GM21723 (cell line): Measurements from ENCODE around the gene NR4A1.

ENCODE experiments used
- ATAC-seq: cut with Tn5 transposase; IDR thresholded peaks from one replicate; pipeline ENCODE4 v1.9.1; 2021; ENCODE audit warnings: mild to moderate bottlenecking, moderate library complexity; ENCODE audit not compliant: unreplicated experiment

The NR4A1 gene

DNA sequence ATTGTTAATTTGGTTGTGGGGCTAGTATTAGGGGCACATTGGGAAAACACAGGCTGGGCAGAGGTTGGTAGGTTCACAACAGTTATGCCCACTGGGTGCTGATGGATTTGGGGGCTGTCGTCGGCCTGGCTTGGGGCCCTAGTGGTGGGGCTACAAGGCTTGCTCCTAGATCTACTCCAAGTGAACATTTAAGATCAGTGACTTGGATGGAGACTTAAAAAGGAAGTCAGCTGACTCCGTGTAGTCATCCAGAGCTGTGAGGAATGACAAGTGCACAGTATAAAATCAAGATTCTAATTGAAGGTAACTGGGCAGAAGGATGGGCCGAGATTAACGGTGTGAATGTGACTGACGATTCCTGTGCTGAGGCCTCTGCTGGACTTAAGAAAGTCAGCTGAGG is 12.8 kb upstream of the NR4A1 start:
- ATAC-seq, result no peak

DNA sequence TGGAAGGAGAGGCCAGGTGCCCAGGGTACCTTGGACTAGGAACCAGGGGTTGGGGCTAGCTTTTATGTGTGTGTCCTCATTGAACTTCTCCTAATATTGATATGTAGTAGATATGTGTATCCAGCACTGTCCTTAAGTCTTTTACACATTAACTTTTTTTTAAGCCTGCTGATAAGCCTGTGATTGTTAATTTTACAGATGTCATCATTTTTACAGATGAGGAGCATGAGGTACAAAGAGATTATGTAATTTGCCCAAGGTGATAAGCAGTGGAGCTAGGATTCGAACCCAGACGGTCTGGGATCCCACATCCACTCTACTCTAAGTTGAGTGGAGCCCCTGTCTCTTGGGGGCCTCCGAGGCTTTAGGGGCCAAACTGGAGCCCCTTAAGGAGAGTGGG is 10.2 kb upstream of the NR4A1 start:
- ATAC-seq, result no peak

DNA sequence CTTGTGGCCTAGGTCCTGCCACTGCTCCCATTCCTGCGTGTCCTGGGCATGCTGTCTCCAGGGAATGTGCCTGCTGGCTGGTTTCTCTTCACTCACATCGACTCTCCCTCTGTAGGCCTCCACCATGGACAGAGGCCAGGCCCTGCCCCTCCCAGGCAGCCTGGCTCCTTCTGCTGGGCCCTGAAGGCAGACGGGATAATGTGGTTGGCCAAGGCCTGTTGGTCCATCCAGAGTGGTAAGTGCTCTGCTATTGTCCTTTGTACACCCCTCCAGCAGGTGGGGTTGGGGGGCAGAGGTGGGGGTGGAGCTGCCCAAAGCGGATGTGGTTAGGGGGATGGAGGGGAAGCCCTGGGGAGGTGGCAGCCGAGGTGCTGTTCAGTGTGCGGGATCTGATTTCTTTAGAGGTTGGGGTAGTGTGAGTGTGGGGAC is 9.5 kb upstream of the NR4A1 start:
- ATAC-seq, result no peak

DNA sequence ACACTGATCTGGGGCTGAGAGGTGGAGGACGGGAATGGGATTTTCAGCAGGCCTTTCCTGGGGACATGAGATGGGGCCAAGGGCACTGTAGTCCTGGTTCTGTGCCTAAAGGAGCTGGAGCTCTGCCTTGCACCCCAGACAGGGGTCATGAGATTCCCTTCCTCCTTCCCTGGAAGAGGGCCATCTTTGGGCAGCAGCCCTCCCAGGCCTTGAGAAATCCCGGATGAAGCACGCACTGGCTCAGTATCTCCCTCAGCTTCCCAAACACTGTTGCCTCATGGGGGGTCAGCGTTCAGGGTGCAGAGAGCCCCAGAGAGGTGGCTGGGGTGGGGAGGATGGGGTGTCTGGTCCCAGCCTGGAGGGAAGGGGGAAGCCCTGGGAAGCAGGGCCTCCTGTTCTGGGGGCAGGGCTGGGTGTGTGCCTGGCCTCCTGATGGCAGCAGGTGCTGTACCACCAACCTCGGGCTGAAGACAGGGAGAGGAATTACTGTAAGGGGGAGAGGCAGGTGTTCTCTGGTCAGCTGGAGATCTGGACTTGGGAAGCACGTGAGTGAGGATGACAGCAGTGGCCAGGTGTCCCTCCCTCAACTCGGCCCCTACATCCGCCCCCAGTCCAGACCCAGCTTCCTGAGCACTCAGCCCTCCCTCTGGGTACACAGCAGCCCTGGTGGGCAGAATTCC is 8.4 kb upstream of the NR4A1 start:
- ATAC-seq, result no peak

DNA sequence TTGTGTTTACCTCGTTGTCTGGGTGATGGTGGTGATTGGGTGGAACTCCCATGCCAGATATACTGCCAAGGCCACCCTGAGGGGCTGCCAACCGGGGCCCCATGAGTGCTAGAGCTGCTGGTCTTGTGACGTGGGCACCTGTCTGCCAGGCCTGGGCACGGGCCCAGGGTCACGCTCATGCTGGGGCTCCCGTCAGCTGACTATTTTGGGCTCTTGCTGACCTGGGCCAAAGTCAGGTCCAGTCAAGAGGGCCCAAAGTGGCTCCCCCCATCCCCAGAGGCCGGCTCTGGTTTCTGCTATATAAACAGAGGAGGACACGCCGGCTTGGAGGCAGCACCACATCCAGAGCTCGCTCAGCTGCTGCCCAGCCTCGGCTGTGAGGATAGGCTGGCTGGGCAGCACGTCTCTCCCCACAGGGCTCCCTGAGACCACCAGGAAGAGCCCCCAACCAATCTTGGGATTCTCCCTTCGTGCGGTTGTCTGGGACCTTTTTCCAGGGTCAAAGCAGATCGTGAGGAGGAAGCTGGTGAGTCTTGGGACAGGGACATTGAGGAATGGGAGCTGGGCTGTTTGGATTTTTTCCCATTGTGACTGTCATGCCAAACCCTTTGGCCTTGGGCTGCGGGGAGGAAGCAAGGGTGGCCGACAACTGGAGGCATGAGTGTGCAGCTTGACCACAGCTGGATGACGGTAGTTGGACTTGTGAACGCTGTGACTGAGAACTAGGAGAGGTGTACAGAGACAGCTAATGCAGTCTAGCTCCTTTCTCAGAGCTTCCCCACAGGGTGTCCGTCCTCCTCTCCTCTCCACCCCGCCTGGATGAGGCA is 7.6 kb upstream of the NR4A1 start:
- no peak for ATAC-seq

DNA sequence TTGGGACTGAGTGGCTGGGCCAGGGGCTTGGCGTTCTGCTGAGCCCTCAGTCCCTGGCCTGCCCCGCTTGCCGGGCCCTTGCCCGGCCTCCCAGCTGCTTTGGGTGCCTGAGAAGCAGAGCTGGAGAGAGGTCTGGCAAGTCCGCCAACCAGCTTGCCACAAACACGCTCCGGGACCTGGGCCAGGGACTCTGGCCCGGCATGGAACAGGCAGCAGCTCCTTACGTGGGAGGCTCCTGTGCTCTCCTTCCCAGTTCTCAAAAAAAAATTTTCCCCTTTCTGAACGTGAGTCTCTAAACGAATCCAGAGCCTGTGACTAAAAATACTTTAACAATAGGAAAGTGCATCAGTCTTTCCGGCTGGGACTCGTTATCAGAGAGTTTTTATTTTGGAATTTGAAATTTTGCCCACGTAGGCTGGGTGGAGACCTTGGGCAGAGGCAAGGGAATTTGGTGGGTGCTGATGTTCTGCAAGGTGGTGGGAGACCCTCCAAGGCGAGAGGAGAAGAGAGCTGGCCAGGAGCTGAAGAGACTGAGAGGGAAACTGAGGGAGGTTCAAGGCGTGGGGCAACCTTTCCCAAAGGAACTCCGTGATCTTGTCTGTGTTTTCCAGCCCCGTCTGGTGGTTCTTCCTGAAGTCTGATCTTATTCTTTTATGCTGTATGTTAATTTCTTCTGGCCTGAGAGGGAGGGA is 6.8 kb upstream of the NR4A1 start:
- no peak for ATAC-seq

DNA sequence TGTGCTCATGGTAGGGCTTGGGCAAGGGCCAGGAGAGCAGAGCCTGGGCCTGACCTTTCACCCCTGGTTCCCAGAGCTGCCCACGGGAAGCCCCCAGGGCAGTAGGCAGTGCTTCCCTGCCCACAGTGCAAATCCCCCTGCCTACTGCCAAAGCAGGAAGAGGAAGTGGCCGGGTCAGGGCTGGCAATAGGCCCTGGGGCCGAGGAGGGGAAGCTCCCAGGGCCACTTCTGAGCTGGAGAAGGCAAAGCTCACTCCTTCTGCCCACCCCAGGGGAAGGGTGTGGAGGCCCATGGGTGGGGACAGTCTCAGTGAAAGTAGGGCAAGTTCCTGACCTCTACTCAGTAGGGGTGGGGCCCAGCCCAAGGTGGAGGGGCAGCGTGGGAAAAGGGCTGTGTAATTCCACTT is 5.4 kb upstream of the NR4A1 start:
- no peak for ATAC-seq

DNA sequence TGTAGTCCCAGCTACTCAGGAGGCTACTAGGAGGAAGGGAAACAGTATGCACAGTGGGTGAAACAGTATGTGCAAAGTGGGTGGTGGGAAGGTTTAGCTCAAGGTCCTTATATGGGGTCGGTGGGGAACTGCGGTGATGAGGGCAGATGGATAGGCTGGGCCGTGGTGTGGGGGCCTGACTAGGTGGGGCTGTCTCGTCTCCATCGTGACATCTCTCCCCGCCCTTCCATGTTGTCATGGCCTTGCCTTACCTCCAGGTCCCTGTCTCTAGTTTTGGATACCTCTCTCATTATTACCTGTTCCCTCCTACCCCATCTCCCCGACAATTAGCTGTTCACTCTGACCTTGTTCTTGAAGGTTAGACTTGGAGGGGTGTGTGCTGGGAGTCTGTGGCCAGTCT is 4.4 kb upstream of the NR4A1 start:
- no peak for ATAC-seq

DNA sequence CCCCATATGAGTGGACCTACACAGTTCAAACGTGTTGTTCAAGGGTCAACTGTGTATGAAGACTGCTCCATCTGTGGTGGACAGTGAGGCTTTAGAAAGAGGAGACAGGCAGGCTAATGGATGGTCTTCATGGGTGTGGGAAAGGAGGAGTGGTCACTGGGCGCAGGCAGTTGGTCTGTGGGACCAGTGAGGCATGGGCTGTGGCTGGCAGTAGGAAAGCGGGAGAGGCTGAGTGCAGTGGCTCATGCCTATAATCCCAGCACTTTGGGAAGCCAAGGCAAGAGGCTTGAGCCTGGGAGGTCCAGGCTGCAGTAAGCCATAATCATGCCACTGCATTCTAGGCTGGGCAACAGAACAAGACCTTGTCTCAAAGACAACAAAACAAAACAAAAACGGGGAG is 2.0 kb upstream of the NR4A1 start:
- ATAC-seq, result no peak

DNA sequence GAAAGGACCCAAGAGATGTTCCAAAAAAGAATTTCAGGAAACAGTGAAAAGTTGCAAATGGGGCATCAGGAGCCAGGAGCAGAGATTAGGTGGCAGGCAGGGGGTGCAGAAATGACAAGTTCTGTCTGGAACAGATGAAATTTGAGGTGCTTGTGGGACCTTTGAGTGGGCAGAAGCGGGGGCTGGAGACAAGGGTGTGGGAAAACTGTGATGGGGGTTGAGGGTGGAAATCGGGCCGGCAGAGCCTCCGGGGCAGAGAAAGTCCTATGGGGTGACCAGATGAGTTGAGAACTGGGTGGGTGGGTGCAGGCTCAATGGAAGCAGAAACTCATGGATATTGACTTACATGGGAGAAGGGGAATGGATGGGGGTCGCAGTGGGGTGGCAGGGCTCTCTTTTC is 1.6 kb upstream of the NR4A1 start:
- ATAC-seq, result no peak

DNA sequence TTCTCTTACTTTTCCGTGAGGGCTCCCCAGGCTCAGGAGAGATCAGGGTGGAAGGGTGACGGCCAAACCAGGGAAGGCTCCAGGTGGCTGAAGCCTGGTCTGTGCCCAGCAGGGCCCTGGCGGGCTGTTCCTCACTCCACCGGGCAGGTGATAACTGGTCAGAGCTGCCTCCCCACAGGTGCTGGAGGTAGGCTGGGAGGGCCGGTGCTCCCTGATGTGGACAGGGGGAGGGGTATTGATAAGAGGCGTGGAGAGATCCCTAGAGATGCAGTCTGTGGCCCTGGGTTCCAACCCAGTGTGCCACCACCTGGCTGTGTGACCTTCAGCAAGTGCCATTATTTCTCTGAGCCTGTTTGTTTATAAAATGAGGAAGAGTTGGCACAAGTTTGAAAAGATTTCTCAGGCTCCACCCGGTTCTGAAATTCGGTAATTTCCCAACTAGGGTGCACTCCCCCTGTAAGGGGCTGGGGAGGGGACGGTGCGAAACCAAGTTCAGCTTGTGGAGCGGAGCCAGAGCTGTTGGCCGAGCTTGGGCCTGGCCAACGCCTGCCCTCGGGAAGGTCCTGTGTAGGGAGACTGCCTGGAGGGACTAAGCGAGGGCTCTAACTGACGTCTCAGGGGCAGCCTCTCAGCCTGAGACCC is 1.0 kb upstream of the NR4A1 start:
- ATAC-seq, result no peak

DNA sequence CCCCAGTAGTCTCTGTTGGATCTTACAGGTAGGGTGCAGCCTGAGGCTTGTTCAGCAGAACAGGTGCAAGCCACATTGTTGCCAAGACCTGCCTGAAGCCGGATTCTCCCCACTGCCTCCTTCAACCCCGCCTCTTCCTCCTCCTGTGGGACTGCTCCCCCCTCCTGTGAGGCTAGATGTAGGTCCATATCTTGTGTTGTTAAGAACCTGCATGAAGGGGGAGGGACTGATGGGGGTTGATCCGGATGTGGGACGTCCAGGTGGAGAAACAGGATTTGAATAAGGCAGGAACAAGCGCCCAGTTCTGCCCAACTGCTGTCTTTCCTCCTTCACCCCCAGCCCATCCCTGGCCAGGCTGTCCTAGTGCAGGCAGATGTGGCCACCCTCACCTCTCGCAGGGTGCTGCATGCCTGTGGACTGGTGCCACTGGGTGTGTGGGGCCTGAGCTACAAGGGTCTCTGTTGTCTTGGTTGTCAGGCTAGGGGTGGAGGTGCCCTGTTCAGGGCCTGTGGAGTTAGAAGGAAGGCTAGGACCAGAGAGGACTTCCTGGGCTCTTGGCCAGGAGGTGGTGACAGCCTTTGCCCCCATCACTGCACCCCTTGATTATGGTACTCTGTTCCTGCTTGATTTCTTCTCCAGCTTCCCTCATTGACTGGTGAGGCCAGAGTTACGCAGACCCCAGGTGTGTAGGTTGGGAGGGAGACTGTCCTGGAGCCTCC is 1.4 kb downstream of the NR4A1 start:
- no peak for ATAC-seq

DNA sequence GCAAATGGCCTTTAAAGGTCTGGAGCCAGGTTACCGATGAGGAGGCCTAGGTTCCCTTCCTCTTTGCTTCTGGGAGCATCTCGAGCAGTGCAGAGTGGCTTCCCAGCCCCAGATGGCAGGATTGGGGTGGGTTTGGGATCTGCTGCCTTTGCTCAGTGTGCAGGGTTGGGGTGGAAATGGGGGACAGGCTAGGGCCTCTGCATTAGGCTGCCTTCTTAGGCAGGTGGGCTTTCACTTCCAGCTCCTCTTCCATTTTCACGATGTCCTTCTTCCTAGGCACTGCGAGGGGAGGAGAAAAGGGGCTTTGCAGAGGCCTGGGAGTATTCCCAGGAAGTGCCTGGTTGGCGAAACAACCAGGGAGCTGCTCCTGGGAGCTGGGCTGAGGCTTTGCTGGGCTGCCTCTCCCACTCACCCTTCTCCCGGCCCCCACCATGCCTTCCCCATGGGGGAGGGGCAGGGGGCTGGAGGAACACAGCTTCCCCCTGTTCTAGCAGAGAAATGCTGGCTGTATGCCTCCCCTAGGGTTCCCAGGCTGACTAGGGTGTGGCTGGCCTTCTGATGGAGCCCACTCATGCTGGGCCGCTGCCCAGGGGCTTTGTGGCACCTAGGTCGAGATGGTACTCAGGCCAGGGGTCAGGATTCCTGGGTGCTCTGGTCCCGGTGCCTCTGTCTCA is 2.4 kb downstream of the NR4A1 start:
- no peak for ATAC-seq

DNA sequence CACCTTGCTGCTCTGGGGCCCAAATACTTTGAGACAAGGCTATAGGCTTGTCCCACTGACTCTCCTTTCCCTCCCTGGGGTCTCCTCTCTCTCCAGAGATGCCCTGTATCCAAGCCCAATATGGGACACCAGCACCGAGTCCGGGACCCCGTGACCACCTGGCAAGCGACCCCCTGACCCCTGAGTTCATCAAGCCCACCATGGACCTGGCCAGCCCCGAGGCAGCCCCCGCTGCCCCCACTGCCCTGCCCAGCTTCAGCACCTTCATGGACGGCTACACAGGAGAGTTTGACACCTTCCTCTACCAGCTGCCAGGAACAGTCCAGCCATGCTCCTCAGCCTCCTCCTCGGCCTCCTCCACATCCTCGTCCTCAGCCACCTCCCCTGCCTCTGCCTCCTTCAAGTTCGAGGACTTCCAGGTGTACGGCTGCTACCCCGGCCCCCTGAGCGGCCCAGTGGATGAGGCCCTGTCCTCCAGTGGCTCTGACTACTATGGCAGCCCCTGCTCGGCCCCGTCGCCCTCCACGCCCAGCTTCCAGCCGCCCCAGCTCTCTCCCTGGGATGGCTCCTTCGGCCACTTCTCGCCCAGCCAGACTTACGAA is 3.1 kb downstream of the NR4A1 start:
- ATAC-seq, result no peak

DNA sequence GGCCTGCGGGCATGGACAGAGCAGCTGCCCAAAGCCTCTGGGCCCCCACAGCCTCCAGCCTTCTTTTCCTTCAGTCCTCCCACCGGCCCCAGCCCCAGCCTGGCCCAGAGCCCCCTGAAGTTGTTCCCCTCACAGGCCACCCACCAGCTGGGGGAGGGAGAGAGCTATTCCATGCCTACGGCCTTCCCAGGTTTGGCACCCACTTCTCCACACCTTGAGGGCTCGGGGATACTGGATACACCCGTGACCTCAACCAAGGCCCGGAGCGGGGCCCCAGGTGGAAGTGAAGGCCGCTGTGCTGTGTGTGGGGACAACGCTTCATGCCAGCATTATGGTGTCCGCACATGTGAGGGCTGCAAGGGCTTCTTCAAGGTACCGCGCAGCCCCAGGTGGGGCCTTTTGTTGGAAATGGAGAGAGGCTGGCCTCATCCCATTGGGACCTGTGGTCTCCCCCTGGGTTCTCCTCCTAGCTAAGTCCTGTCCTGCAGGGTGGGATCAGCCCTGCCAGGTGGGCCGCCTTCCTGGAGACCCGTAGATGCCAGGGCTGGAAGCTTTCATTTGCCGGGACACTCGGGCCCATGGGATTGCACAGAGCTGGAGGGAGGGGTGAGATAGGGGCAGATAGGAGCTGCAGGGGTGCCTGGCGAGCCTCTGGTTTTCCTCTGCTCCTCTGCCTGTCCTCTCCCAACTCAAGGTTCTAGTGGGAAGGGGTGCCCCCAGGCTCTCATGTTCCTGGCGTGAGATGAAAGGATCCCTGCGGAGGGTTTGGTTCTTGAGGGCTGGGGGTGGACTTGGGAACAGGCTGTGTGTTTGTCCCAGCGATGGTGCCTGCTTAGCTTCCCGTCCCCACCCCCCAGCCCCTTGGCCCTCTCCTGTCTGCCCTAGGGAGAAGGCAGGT is 3.8 kb downstream of the NR4A1 start:
- ATAC-seq, result no peak

DNA sequence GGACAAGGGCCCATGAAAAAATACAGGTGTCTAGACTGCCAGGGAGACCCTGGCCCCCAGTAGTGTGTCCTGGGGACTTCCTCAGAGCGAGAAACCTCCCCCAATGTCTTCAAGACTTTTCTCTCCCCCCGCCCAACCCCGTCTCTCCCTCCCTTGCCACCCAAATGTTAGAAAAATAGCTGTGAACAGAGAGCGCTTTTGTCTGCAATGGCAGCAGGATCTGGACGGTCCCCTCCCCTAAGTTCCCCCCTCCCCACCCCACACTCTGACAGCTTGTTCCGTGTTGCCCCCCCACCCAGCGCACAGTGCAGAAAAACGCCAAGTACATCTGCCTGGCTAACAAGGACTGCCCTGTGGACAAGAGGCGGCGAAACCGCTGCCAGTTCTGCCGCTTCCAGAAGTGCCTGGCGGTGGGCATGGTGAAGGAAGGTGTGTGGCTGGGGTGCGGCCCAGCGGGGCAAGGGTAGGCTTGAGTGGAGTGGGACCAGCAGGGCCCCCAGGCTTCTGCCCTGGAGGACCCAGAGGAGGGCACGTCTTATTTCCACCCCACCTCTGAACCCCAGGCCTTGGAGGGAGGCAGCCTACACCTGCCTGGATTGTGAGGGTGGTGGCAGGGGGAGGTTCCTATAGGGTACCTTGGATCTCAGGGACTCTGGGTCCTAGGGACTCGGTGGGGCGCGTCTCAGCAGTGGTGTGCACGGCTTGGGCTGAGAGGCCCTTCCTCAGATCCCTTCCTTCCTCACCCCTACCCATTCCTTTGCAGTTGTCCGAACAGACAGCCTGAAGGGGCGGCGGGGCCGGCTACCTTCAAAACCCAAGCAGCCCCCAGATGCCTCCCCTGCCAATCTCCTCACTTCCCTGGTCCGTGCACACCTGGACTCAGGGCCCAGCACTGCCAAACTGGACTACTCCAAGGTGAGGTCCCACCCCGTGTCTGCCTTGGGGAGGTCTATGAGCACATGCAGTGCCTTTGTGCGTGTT is 4.8 kb downstream of the NR4A1 start:
- no peak for ATAC-seq

DNA sequence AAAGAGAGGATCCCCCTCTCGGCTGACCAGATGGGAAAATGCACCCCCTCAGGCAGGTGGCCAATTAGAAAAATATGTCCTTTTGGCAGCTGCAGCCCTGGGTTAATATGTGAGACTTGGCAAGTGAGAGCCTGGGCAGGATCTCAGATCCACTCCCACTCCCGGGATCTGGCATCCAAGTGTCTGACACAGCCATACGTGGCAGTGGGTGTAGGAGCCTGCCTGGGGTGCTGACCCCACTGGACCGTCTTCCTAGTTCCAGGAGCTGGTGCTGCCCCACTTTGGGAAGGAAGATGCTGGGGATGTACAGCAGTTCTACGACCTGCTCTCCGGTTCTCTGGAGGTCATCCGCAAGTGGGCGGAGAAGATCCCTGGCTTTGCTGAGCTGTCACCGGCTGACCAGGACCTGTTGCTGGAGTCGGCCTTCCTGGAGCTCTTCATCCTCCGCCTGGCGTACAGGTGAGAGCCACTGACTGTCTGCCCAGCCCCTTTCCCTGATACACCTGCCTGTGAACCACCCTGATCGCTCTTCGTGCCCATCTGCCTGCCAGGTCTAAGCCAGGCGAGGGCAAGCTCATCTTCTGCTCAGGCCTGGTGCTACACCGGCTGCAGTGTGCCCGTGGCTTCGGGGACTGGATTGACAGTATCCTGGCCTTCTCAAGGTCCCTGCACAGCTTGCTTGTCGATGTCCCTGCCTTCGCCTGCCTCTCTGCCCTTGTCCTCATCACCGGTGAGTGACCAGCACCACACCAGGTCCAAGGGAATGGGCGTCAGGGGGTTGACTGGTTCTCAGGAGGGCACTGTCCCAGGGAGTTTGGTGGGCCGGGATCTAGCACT is 5.8 kb downstream of the NR4A1 start:
- no peak for ATAC-seq
